ENCODE measurements around the gene CSNK2A2. TPM values are rescaled to one million over a fixed set of nuclear protein-coding genes. Genes with fewer than 3 reads are reported as not detected.

CSNK2A2 gene
- total RNA-seq, 1 donor from 2014 or later, result 96.2 TPM

- Mint-ChIP-seq H3K27ac (ENCODE audit: unreplicated experiment) (no peak overlapping the region), H3K27me3 (ENCODE audit: low read depth, unreplicated experiment) (no peaks in the 10 kb centered on the region), H3K36me3 (ENCODE audit: low read depth, unreplicated experiment) (peaks cover 9% of the 10 kb centered on the region), H3K9me3 (ENCODE audit: unreplicated experiment) (no peaks in the 10 kb centered on the region), H3K4me3 (ENCODE audit: unreplicated experiment) (no peak overlapping the region), H3K4me1 (ENCODE audit: low read depth, unreplicated experiment) (no peaks in the 10 kb centered on the region)
- DNase-seq (ENCODE audit: low read depth), result no peak
- Histone ChIP-seq H3K79me2 (ENCODE audit: insufficient read depth, low read length) (no peaks in the 10 kb centered on the region), H2AFZ (ENCODE audit: low read depth, low read length) (no peak overlapping the region), H3K4me3 (ENCODE audit: insufficient read depth, low read depth, low read length) (no peak overlapping the region), H3K4me2 (ENCODE audit: low read length) (no peak overlapping the region), H3K4me1 (ENCODE audit: insufficient read depth, low read length) (no peaks in the 10 kb centered on the region), H3K9me3 (ENCODE audit: insufficient read depth, low read depth, low read length) (no peaks in the 10 kb centered on the region), H3K27me3 (ENCODE audit: insufficient read depth, low read length) (no peaks in the 10 kb centered on the region), H3K36me3 (ENCODE audit: insufficient read depth, low read length) (peaks cover 4% of the 10 kb centered on the region), H4K20me1 (ENCODE audit: insufficient read depth, low read length) (no peaks in the 10 kb centered on the region), H3K9ac (ENCODE audit: low read length) (no peak overlapping the region), H3K27ac (ENCODE audit: low read depth, low read length) (no peak overlapping the region)
- FAIRE-seq, result no peak
- TF ChIP-seq CTCF (IDR thresholded peaks at IDR 0.05; ENCODE audit: insufficient read depth, low read depth, low read length) (no peak), EZH2 (IDR thresholded peaks at IDR 0.05; ENCODE audit: insufficient read depth, low read length) (no peak)
These were observed 42.1 kb downstream of the CSNK2A2 start for GRCh38 chr16:58155839-58156238.

GRCh38 chr16:58154345-58154744, 43.6 kb downstream of the CSNK2A2 start:
- no peak overlapping the region for H3K4me2 ChIP-seq (ENCODE audit: low read length)
- DNase-seq (ENCODE audit: low read depth) (no peak), FAIRE-seq (no peak)
- Mint-ChIP-seq H3K4me3 (ENCODE audit: unreplicated experiment) (no peak overlapping the region), H3K27me3 (ENCODE audit: low read depth, unreplicated experiment) (no peaks in the 10 kb centered on the region), H3K27ac (ENCODE audit: unreplicated experiment) (no peak overlapping the region), H3K9me3 (ENCODE audit: unreplicated experiment) (no peaks in the 10 kb centered on the region), H3K4me1 (ENCODE audit: low read depth, unreplicated experiment) (no peaks in the 10 kb centered on the region), H3K36me3 (ENCODE audit: low read depth, unreplicated experiment) (peaks cover 6% of the 10 kb centered on the region)
- no peak overlapping the region for H2AFZ ChIP-seq (ENCODE audit: low read depth, low read length)
- no peaks in the 10 kb centered on the region for H3K36me3 ChIP-seq (ENCODE audit: insufficient read depth, low read length)
- H4K20me1 ChIP-seq (ENCODE audit: insufficient read depth, low read length), result no peaks in the 10 kb centered on the region
- TF ChIP-seq CTCF (IDR thresholded peaks at IDR 0.05; ENCODE audit: insufficient read depth, low read depth, low read length) (no peak), EZH2 (IDR thresholded peaks at IDR 0.05; ENCODE audit: insufficient read depth, low read length) (no peak)
- H3K4me3 ChIP-seq (ENCODE audit: insufficient read depth, low read depth, low read length), result no peak overlapping the region
- H3K27ac ChIP-seq (ENCODE audit: low read depth, low read length), result no peak overlapping the region
- H3K4me1 ChIP-seq (ENCODE audit: insufficient read depth, low read length), result no peaks in the 10 kb centered on the region
- no peaks in the 10 kb centered on the region for H3K9me3 ChIP-seq (ENCODE audit: insufficient read depth, low read depth, low read length)
- no peaks in the 10 kb centered on the region for H3K27me3 ChIP-seq (ENCODE audit: insufficient read depth, low read length)
- no peak overlapping the region for H3K9ac ChIP-seq (ENCODE audit: low read length)
- H3K79me2 ChIP-seq (ENCODE audit: insufficient read depth, low read length), result no peaks in the 10 kb centered on the region

- FAIRE-seq (no peak), DNase-seq (ENCODE audit: low read depth) (no peak)
- no peak for TF ChIP-seq EZH2 (IDR thresholded peaks at IDR 0.05; ENCODE audit: insufficient read depth, low read length)
- no peak for TF ChIP-seq CTCF (IDR thresholded peaks at IDR 0.05; ENCODE audit: insufficient read depth, low read depth, low read length)
- Histone ChIP-seq H3K4me3 (ENCODE audit: insufficient read depth, low read depth, low read length) (no peak overlapping the region), H3K27me3 (ENCODE audit: insufficient read depth, low read length) (no peaks in the 10 kb centered on the region), H3K79me2 (ENCODE audit: insufficient read depth, low read length) (no peaks in the 10 kb centered on the region), H3K9me3 (ENCODE audit: insufficient read depth, low read depth, low read length) (no peaks in the 10 kb centered on the region), H3K36me3 (ENCODE audit: insufficient read depth, low read length) (no peaks in the 10 kb centered on the region), H4K20me1 (ENCODE audit: insufficient read depth, low read length) (no peaks in the 10 kb centered on the region), H3K4me1 (ENCODE audit: insufficient read depth, low read length) (no peaks in the 10 kb centered on the region), H3K4me2 (ENCODE audit: low read length) (no peak overlapping the region), H2AFZ (ENCODE audit: low read depth, low read length) (no peak overlapping the region), H3K9ac (ENCODE audit: low read length) (no peak overlapping the region), H3K27ac (ENCODE audit: low read depth, low read length) (no peak overlapping the region)
- Mint-ChIP-seq H3K36me3 (ENCODE audit: low read depth, unreplicated experiment) (no peaks in the 10 kb centered on the region), H3K4me1 (ENCODE audit: low read depth, unreplicated experiment) (no peaks in the 10 kb centered on the region), H3K9me3 (ENCODE audit: unreplicated experiment) (no peaks in the 10 kb centered on the region), H3K27me3 (ENCODE audit: low read depth, unreplicated experiment) (no peaks in the 10 kb centered on the region), H3K27ac (ENCODE audit: unreplicated experiment) (no peak overlapping the region), H3K4me3 (ENCODE audit: unreplicated experiment) (no peak overlapping the region)
These were observed 45.5 kb downstream of the CSNK2A2 start for GRCh38 chr16:58152246-58152868.

Data from astrocyte (in vitro differentiated cells and primary cell).